Subcutaneous adipose tissue (tissue), 4 donors: ENCODE results near the gene PPM1F. TPM values are rescaled to one million over a fixed set of nuclear protein-coding genes. Genes with fewer than 3 reads are reported as not detected.

Experiments used
- total RNA-seq, 4 donors: library from RNA; depleted of rRNA; stranded (reverse); fragments of >200 nt; gene quantifications; one replicate each; pipeline ENCODE4 v1.1.0, GENCODE V29; 2016
- TF ChIP-seq, protein P1 (sequence below): fragments of 450-650 bp; IDR thresholded peaks from one replicate; pipeline ENCODE4 v1.5.1; 2016; ENCODE audit warnings: low read depth, mild to moderate bottlenecking, control low read depth, antibody characterized with exemption, moderate library complexity

The PPM1F gene
- total RNA-seq, 4 donors from 2014 or later, result 15.0 to 32.2 (median 20.2) TPM

DNA sequence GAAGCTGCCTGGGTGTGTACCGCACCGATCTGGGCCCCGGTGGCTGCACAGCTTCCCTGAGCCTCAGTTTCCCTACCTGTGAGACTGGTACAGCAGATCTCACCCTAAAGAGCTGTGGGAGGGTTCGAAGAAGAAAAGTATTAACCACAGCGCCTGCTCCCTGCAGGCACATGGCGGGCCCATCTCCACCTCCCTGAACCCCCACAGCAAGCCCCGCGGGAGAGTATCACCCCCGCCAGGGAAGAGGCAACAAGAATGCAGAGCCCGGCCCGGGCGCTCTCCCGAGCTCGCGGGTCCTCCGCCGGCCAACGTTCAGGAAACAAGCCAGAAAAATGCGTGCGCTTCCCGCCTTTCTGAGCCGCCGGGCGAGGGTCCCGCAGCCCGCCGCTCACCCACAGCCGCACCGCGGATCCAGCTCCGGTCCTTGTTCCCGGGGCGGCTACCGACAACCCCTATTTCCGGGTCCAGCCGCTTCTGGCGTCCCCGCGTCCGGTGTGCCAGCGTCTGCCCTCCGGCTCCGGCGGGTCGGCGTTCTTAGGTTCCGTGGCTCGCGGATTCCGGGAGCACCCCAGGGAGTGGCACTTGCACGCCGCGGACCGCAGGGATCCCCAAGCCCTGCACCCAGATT lies 29.8 kb upstream of the PPM1F start, which contains the start of gene TOP3B:
TSS of gene TOP3B (minus strand) at position 450 of the 628 bp plus-strand sequence. CDS start 7,078 bp downstream, outside the sequence.
- TF ChIP-seq, protein P1, sequence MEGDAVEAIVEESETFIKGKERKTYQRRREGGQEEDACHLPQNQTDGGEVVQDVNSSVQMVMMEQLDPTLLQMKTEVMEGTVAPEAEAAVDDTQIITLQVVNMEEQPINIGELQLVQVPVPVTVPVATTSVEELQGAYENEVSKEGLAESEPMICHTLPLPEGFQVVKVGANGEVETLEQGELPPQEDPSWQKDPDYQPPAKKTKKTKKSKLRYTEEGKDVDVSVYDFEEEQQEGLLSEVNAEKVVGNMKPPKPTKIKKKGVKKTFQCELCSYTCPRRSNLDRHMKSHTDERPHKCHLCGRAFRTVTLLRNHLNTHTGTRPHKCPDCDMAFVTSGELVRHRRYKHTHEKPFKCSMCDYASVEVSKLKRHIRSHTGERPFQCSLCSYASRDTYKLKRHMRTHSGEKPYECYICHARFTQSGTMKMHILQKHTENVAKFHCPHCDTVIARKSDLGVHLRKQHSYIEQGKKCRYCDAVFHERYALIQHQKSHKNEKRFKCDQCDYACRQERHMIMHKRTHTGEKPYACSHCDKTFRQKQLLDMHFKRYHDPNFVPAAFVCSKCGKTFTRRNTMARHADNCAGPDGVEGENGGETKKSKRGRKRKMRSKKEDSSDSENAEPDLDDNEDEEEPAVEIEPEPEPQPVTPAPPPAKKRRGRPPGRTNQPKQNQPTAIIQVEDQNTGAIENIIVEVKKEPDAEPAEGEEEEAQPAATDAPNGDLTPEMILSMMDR, result no peak

DNA sequence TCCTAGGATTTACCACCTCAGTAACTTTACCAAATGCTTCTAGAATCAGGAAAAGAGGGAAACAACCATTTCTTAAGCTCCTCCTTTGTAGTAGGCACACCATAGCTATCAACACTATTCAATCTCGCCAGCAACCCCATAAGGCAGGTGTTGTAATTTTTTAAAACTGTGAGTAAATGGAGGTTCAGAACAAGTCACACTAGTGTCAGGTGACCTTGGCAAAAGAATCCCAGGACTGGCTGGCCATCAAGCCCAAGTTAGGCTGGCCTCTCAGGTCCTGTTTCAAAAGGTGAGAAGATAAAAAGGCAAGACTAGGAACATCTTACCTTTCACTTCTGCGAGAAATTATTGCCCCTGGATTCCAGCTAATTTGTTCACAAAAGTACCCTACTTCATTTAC lies 29.2 kb upstream of the PPM1F start:
- TF ChIP-seq, protein P1, result no peak

DNA sequence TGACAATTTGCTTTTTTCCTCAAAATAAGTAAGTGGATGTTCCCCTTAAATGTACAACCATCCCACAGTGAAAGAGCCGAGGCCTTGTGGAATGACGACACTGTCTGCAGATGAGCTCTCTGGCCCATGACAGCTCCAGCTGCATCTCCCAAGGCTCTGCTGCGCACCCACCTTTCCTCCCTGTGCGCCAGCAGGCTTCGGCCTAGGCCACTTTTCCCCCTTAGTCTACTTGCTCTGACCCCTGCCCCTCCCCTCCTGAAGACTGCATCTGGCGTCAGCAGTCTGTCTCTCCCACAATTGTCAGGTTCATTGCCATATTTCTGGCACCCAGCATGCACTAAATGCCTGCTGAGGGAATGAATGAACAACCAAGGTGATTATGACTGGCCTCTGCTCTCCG lies 27.9 kb upstream of the PPM1F start:
- TF ChIP-seq, protein P1, result no peak

DNA sequence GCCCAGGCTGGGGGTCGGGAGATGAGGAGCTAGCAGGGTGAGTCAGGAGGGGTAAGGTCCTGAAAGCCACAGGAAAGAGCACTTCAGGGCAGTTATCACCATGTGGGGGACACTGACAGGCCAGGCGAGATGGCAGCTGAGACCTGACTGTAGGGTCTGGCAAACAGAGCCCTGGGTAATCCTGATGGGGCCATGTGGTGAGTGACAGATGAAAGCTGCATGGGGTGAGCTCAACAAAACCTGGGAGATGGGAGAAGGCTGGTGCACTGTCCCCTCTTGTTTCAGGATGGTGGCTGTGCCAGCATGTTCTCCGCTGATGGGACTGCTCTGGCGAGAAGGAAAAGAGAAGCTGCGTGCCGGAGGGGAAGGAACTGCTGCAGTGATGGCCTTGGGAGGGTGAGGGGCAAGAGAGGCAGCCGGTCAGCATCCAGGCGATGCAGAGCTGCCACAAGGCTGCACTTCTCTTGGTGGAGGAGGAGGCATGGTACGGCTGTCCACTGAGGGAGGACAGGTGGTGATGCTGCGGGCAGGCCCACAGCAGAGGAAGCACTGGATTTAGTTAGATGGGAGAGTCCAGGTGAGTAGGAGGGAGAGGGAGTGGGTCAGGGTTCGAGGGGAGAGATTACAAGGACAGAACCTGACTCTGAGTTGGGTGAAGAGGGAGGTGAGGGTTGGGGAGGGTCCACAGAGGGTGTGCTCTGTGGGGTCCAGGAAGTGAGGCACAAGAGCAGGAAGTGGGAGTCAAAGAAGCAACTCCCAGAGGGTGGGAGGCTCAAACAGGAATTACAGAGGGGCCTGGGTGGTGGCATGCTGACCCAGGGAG lies 26.1 kb upstream of the PPM1F start:
- TF ChIP-seq, protein P1, result no peak

DNA sequence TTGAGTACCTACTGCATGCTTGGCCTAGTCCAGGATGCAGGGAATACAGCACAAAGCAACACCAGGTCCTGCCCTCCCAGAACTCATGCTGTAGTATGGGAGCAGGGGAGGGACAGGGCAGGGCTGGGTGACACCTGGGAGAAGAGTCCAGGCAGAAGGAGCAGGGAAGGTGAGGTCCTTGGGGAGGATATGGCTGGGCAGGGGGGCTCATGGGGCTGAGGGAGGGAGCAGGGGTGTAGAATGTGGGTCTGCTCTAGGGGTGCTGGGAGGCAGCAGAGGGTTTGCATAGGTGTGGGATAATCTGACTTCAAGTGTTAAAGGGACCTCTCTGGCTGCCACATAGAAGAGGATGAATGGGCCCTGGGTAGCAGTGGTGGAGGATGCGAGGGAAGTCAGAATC lies 25.2 kb upstream of the PPM1F start:
- TF ChIP-seq, protein P1, result no peak

DNA sequence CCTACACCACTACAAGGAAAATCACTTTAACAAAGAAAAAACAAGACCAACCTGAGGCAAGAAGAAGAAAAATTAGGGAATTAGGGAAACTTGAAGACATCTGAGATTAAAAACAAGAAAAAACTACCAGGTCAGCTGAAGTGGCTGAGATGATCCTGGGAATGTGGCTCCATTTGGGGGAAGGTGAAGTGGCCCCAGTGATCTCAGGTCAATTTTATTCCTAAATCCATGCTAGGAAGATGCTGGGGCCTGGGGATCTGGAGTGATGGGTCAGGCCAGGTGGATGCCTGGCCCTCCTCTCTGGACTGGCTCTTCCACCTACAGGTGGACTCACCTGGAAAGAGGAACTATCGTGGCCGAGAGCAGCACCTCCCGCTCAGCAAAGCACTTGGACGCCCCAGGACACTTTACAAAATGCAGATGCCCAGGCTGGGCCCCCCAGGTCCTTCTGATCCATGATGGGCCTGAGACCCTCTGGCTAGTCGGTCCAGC lies 23.3 kb upstream of the PPM1F start:
- TF ChIP-seq, protein P1, result no peak

DNA sequence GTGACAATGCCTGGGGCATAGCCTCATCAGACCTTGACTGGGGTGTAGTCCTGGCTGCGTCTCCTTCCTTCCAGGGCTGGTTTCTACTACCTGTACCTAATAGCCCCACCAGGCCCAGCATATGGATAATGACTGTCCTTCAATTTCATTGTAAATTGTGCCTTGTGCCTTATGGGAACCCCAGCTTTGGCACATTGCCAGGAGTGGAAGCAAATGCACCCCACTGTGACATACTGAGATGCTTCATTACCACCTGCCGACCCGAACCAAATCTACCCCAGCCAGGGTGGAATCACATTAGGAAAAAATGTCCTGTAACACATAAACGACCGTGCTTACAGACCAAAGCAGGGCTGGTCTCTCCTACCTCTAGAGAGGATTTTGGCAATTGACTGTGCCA lies 22.6 kb upstream of the PPM1F start:
- TF ChIP-seq, protein P1, result no peak
